Type B pancreatic cell (in vitro differentiated cells): ENCODE measurements around the gene TK2. TPM values are rescaled to one million over a fixed set of nuclear protein-coding genes. Genes with fewer than 3 reads are reported as not detected.
"Not testable (repeated sequence)": the region's sequence is repeated elsewhere in the genome, so short reads cannot be mapped to it uniquely, and the experiment has no call there.

Experiments
- DNase-seq: peaks from one replicate; pipeline ENCODE4 v3.0.0; 2021; ENCODE audit warnings: mixed read lengths; ENCODE audit not compliant: unreplicated experiment; ENCODE audit errors: extremely low spot score
- H3K27ac Mint-ChIP-seq: 2 replicates; pipeline ENCODE4 v1.8.0; 2021; ENCODE audit warnings: mild to moderate bottlenecking, mixed read lengths
- H3K27me3 Mint-ChIP-seq: 2 replicates; pipeline ENCODE4 v1.8.0; 2021; ENCODE audit warnings: mixed read lengths
- H3K36me3 Mint-ChIP-seq: 2 replicates; pipeline ENCODE4 v1.8.0; 2021; ENCODE audit warnings: mixed read lengths
- H3K4me1 Mint-ChIP-seq: one replicate; pipeline ENCODE4 v1.8.0; 2021; ENCODE audit warnings: mixed read lengths; ENCODE audit not compliant: unreplicated experiment
- H3K4me3 Mint-ChIP-seq: 2 replicates; pipeline ENCODE4 v1.8.0; 2021; ENCODE audit warnings: mild to moderate bottlenecking, mixed read lengths
- H3K9me3 Mint-ChIP-seq: 2 replicates; pipeline ENCODE4 v1.8.0; 2021; ENCODE audit warnings: mixed read lengths
- CTCF ChIP-seq: fragments of 200-600 bp; sonication (generic); conservative IDR thresholded peaks from 2 replicates; pipeline ENCODE4 v1.5.0; 2021; ENCODE audit warnings: antibody characterized with exemption, mild to moderate bottlenecking
- total RNA-seq: library from RNA; stranded (reverse); gene quantifications from 2 replicates; pipeline ENCODE4 v1.2.1, GENCODE V29; 2021; ENCODE audit warnings: low replicate concordance

TK2 gene
- total RNA-seq, 1 donor from 2014 or later = 18.4 TPM

GRCh38 chr16:66470556-66470955, 79.4 kb downstream of the TK2 start:
- TF ChIP-seq CTCF = no peak
- H3K4me1 Mint-ChIP-seq = peaks cover 9% of the 10 kb centered on the region
- H3K9me3 Mint-ChIP-seq = no peaks in the 10 kb centered on the region
- H3K36me3 Mint-ChIP-seq = no peaks in the 10 kb centered on the region
- H3K27me3 Mint-ChIP-seq = peaks cover 10% of the 10 kb centered on the region
- no peak for DNase-seq
- no peak overlapping the region for H3K27ac Mint-ChIP-seq
- H3K4me3 Mint-ChIP-seq = no peak overlapping the region

GRCh38 chr16:66469947-66470546, 79.9 kb downstream of the TK2 start:
- H3K36me3 Mint-ChIP-seq = no peaks in the 10 kb centered on the region
- DNase-seq = no peak
- H3K4me3 Mint-ChIP-seq = no peak overlapping the region
- no peaks in the 10 kb centered on the region for H3K9me3 Mint-ChIP-seq
- no peak overlapping the region for H3K27ac Mint-ChIP-seq
- no peak for TF ChIP-seq CTCF
- peaks cover 11% of the 10 kb centered on the region for H3K27me3 Mint-ChIP-seq
- H3K4me1 Mint-ChIP-seq = peaks cover 4% of the 10 kb centered on the region

- Mint-ChIP-seq H3K9me3 (no peaks in the 10 kb centered on the region), H3K27me3 (peaks cover 9% of the 10 kb centered on the region), H3K4me3 (no peak overlapping the region), H3K36me3 (no peaks in the 10 kb centered on the region), H3K4me1 (no peaks in the 10 kb centered on the region), H3K27ac (no peak overlapping the region)
- no peak for DNase-seq
- no peak for TF ChIP-seq CTCF
Measured at GRCh38 chr16:66469291-66469946, 80.5 kb downstream of the TK2 start.

GRCh38 chr16:66468321-66468965, 81.5 kb downstream of the TK2 start:
- Mint-ChIP-seq H3K27ac (no peak overlapping the region), H3K9me3 (no peaks in the 10 kb centered on the region), H3K4me3 (no peak overlapping the region), H3K36me3 (no peaks in the 10 kb centered on the region), H3K4me1 (no peaks in the 10 kb centered on the region), H3K27me3 (peaks cover 16% of the 10 kb centered on the region)
- TF ChIP-seq CTCF = no peak
- DNase-seq = no peak

- H3K27me3 Mint-ChIP-seq = peaks cover 18% of the 10 kb centered on the region
- TF ChIP-seq CTCF = no peak
- H3K36me3 Mint-ChIP-seq = no peaks in the 10 kb centered on the region
- no peak overlapping the region for H3K4me3 Mint-ChIP-seq
- no peak overlapping the region for H3K27ac Mint-ChIP-seq
- no peaks in the 10 kb centered on the region for H3K4me1 Mint-ChIP-seq
- no peaks in the 10 kb centered on the region for H3K9me3 Mint-ChIP-seq
- DNase-seq = no peak
Measured at GRCh38 chr16:66467611-66468010, 82.3 kb downstream of the TK2 start.

GRCh38 chr16:66466636-66467035, 83.3 kb downstream of the TK2 start:
- not testable (repeated sequence) for H3K4me3 Mint-ChIP-seq, H3K4me1 Mint-ChIP-seq, H3K36me3 Mint-ChIP-seq, H3K27ac Mint-ChIP-seq, DNase-seq, H3K9me3 Mint-ChIP-seq
- H3K27me3 Mint-ChIP-seq = peaks cover 23% of the 10 kb centered on the region

- H3K36me3 Mint-ChIP-seq, H3K4me1 Mint-ChIP-seq, H3K9me3 Mint-ChIP-seq, DNase-seq, H3K27ac Mint-ChIP-seq, H3K4me3 Mint-ChIP-seq: not testable (repeated sequence)
- H3K27me3 Mint-ChIP-seq = peaks cover 25% of the 10 kb centered on the region
Measured at GRCh38 chr16:66465946-66466345, 84.0 kb downstream of the TK2 start.
